Activated T-cell treated with anti-CD3 and anti-CD28 coated beads, Interleukin-2, amount 50 U/mL, for 4 hours (primary cell): ENCODE measurements around the gene YBEY. TPM values are rescaled to one million over a fixed set of nuclear protein-coding genes. Genes with fewer than 3 reads are reported as not detected.

Experiments used
- ATAC-seq, 2 donors: fragments of 200-7000 bp; cut with Tn5 transposase; one replicate each; pipeline ENCODE4 v1.10.0; 2021
- DNase-seq: peaks from one replicate; pipeline ENCODE4 v3.0.0-alpha.2; 2020
- H3K27me3 Mint-ChIP-seq: one replicate; pipeline ENCODE4 v1.8.0; 2021; ENCODE audit warnings: low read depth, mixed read lengths
- H3K36me3 Mint-ChIP-seq: one replicate; pipeline ENCODE4 v1.8.0; 2022; ENCODE audit warnings: mixed read lengths; ENCODE audit not compliant: insufficient read depth
- H3K4me1 Mint-ChIP-seq: one replicate; pipeline ENCODE4 v1.8.0; 2021; ENCODE audit warnings: low read depth, mixed read lengths
- H3K4me3 Mint-ChIP-seq: one replicate; pipeline ENCODE4 v1.8.0; 2021; ENCODE audit warnings: mild to moderate bottlenecking, moderate library complexity, mixed read lengths
- H3K9me3 Mint-ChIP-seq: one replicate; pipeline ENCODE4 v1.8.0; 2021; ENCODE audit warnings: mixed read lengths
- total RNA-seq, 3 donors: library from RNA; stranded (reverse); gene quantifications; one replicate each; pipeline ENCODE4 v1.2.1, GENCODE V29; 2021

The YBEY gene
- total RNA-seq, 3 donors from 2014 or later: 20.5 to 21.8 (median 20.9) TPM

DNA sequence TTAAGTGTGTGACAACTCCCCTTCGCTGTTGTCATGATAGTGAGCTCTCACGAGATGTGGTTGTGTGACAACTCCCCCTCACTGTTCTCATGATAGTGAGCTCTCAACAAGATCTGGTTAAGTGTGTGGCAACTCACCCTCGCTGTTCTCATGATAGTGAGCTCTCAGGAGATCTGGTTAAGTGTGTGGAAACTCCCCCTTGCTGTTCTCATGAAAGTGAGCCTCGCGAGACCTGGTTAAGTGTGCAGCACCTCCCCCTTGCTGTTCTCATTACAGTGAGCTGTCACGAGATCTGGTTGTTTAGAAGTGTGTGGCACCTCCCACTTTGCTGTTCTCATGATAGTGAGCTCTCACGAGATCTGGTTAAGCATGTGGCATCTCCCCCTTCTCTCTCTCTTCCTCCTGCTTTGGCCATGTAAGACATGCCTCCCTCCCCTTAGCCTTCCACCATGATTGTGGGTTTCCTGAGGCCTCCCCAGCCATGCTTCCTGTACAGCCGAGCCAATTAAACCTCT, 32.5 kb upstream of the YBEY start:
- no peak for DNase-seq
- peak; percentile 92 to 97 for ATAC-seq
- H3K4me1 Mint-ChIP-seq: peaks cover 38% of the 10 kb centered on the region
- H3K9me3 Mint-ChIP-seq: no peaks in the 10 kb centered on the region
- peaks cover 55% of the 10 kb centered on the region for H3K36me3 Mint-ChIP-seq
- no peak overlapping the region for H3K4me3 Mint-ChIP-seq
- H3K27me3 Mint-ChIP-seq: no peaks in the 10 kb centered on the region

DNA sequence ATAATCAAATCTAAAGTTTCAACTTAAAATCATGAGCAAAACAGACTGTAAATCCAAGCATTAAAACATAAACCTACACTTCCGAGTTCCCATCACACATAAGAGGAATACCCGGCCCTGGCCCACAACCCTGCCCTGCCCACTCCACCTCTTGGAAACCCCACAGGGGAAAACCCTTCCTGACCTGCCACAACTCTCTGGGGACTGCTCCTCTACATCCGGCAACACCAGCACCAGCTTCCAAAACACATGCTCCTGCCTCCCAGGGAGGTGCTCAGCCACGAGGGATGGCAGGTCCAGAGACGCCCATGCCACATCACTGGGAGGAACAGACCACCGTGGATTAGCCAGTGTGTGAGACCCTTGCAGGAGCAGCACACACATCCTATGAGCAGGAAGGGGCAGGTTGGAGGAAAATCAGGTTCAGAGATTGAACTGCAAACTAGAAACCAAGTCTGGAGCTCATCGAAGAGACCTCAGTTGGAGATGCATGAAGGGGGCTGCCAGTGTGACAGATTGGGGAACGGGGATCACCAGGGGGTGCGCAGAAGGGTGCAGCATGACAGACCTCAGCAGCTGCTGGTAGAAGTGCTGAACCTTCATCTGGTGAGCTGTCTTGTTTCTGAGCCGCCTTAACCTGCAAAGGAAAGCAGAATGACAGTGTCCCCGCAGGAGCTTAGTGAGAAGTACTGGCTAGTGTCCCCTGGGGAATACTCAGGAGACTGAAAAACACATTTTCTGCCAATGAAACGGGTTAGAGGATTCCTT, 31.8 kb upstream of the YBEY start:
- Mint-ChIP-seq H3K4me1 (peaks cover 38% of the 10 kb centered on the region), H3K4me3 (no peak overlapping the region), H3K36me3 (peaks cover 57% of the 10 kb centered on the region), H3K27me3 (no peaks in the 10 kb centered on the region), H3K9me3 (no peaks in the 10 kb centered on the region)
- ATAC-seq: no peak
- DNase-seq: no peak

DNA sequence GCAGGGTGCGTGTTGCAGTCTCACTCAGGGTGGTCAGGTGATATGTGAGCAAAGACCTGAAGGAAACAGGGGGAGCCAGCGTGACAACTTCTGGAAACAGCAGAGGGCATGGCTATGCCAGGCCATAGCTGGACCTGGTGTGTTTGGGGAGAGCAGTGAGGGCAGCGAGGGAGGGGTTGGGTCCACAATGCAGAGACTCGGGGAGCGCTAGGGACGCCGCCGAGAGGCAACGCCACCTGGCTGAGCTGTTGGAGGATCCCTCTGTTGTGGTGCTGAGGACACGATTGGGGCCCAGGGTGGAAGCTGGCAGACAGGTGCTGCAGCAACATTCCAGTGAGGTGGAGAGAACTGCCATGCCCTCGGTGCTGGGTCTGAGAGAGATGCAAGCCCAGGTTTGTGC, 31.0 kb upstream of the YBEY start:
- Mint-ChIP-seq H3K36me3 (peaks cover 51% of the 10 kb centered on the region), H3K9me3 (no peaks in the 10 kb centered on the region), H3K27me3 (no peaks in the 10 kb centered on the region), H3K4me3 (no peak overlapping the region), H3K4me1 (peaks cover 33% of the 10 kb centered on the region)
- no peak for DNase-seq
- no peak for ATAC-seq

DNA sequence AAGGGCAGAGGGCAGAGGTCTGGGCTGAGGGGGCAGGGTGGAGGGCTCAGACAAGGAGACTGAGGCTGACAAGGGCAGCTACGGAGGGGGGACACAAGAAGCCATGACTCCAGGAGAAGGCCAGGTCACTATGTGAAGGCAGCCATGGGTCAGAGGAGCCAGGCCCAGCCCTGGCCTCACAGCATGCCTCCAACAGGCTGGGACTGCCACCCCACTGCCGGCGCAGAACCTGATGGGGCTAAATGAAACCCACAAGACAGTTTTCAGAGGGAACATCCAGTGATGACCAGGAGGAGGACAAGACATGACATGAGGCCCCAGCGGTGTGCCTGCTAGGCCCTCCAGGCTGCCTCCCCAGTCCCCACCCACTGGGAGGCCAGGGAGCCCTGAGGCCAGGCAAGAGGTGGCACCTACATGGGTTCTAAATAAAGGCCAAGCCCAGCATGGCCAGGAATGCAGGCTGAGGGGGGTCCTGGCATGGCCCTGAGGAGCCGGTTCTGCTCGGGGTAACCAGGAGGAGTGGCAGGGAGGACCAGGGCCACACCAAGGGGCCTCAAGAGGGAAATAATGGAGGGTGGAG, 30.3 kb upstream of the YBEY start:
- Mint-ChIP-seq H3K9me3 (no peaks in the 10 kb centered on the region), H3K4me1 (peaks cover 26% of the 10 kb centered on the region), H3K36me3 (peaks cover 47% of the 10 kb centered on the region), H3K27me3 (no peaks in the 10 kb centered on the region), H3K4me3 (no peak overlapping the region)
- ATAC-seq (no peak), DNase-seq (no peak)

DNA sequence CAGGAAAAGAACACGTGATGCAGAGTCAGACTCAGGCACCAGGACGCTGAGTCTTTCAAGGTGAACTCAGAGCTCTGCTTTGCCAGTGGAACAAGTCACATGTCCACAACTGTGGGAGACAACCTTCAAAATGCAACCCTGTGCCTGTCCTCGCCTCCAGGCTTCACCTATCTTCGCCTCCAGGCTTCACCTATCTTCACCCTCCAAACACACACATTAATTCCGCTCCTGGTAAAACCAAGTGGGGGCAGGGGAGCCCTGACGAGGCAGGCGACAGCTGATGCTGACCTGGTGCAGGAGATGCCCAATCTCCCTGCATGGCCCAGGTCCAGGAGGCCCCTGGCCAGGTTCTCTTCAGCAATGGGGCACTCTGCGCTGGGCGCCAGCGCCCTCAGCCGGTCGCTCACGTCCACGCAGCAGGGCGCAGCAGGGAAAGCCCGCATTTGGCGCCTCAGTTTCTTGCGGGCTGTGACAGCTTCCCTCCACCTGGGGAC, 29.6 kb upstream of the YBEY start:
- Mint-ChIP-seq H3K36me3 (peaks cover 51% of the 10 kb centered on the region), H3K4me1 (peaks cover 21% of the 10 kb centered on the region), H3K4me3 (no peak overlapping the region), H3K27me3 (no peaks in the 10 kb centered on the region), H3K9me3 (no peaks in the 10 kb centered on the region)
- DNase-seq (no peak), ATAC-seq (no peak)

DNA sequence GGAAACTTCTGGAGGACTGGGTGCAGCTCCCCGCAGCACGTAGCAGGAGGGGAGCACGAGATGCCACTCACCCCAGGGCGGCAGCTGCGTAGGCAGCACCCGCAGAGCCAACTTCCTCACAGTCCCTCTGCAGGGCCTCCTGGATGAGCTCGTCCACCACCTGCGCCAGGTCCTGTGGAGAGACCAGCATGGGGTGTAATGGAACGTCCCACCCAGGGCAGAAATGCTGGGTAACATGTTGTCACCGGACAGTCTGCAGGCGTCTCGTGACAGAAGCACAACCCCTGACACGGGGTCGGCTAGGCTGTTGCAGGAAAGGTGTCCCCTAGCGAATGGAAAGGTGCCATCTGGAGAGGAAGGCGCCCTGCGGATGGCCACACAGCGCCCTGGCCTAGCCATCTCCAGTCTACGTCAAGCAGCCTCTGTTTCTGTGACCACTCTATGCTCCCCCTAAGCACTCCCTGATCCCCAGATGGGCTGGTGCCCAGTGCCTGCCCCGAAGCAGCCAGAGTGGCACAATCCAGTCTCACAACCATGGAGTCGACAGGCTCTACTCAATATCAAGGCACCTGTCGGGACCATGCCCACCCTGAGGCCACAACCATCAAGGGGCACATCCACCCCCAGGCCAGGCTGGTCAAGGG, 22.0 kb upstream of the YBEY start:
- Mint-ChIP-seq H3K9me3 (no peaks in the 10 kb centered on the region), H3K36me3 (peaks cover 25% of the 10 kb centered on the region), H3K4me1 (no peaks in the 10 kb centered on the region), H3K4me3 (no peak overlapping the region), H3K27me3 (no peaks in the 10 kb centered on the region)
- DNase-seq (no peak), ATAC-seq (no peak)

DNA sequence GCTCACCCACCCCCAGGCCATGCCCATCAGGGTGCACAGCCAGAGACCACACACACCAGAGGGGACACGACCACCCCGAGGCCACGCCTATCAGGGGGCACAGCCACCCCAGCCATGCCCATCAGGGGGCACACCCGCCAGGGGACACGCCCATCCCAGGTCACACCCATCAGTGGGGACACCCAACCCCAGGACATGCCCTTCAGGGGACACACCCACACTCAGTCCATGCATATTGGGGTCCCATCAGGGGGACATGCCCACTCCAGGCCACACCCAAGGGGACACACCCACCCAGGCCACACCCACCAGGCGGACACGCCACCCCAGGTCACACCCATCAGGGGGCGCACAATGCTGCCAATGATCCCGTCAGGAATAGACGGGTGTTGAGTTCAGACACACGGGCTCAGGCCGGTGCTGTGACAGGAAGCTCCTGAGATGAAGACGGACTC, 21.4 kb upstream of the YBEY start:
- Mint-ChIP-seq H3K36me3 (peaks cover 25% of the 10 kb centered on the region), H3K4me1 (no peaks in the 10 kb centered on the region), H3K4me3 (no peak overlapping the region), H3K9me3 (no peaks in the 10 kb centered on the region), H3K27me3 (no peaks in the 10 kb centered on the region)
- ATAC-seq (no peak), DNase-seq (no peak)

DNA sequence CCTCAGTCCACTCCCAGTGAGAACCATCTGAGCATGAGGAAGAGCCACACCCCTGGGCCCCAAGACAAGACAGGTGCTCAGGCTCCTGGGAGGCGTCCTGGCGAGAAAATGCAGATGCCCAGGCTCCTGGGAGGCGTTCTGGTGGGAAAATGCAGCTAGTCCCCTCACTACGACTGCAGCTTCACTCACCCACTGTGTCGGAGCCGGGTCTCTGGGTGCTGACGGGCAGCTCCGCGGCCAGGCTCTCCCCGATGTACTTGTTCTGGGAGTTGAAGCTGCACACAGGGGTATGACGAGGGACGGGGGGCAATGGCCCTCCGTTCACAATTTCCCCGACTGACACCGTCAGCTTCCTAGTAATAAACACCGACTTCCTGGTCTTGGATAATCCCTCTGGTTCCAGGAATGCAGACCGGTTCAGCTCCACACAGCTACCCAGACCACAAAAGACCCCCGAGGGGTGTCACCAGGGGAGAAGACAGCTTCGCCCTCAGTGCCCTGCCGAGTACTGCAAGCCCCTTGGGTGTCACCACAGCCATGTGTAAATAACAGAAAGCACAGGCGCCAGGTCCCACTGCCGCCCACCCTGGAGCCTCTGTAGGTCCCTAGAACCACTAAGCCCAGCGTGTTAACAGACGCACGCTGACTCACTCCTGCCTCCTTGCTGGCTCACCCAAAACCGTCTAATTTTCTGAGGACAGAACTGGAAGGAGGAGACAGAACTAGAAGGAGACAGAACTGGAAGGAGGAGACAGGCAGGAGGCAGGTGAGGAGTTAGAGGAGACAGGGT, 20.2 kb upstream of the YBEY start:
- H3K4me3 Mint-ChIP-seq: no peak overlapping the region
- H3K36me3 Mint-ChIP-seq: peaks cover 26% of the 10 kb centered on the region
- ATAC-seq: no peak
- H3K27me3 Mint-ChIP-seq: no peaks in the 10 kb centered on the region
- H3K4me1 Mint-ChIP-seq: no peaks in the 10 kb centered on the region
- H3K9me3 Mint-ChIP-seq: no peaks in the 10 kb centered on the region
- no peak for DNase-seq

DNA sequence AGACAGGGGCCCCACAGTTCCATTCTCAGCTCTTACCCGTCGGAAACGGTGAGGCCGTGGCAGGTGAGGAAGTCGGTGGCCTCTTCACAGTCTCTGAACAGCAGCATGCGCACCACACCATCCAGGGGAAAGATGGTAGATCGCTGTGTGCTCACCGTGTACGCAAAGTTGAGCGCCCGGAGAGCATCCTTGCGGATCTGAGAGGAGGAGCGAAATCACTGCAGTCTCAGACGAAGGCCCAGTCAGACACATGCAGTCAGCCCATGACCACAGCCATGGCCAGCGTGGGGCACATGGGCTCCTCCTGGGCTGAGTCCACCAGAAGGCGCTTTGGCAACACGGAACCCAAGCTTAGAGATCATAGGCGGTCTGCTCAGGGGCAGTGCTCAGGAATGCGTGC, 19.2 kb upstream of the YBEY start:
- no peak for ATAC-seq

DNA sequence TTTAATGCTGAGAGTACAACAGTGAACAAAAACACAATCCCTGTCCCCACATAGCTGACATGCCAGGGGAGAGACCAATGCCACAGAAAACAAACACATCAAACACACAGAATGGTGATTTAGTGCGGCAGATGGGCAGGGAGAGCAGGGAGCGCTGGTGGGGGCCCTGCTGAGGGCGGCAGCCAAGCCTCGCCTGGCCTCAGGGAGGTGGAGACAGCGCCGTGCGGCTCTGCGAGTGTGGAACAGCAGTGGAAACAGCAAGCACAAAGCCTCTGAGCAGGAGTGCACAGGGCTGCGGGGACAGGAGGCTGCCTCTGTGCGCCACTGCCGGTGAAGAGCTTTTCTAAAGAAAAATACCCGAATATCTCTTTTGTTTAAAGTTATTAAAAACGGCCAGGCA, 17.8 kb upstream of the YBEY start:
- Mint-ChIP-seq H3K36me3 (peaks cover 30% of the 10 kb centered on the region), H3K27me3 (no peaks in the 10 kb centered on the region), H3K4me1 (peaks cover under 1% of the 10 kb centered on the region), H3K4me3 (no peak overlapping the region), H3K9me3 (no peaks in the 10 kb centered on the region)
- no peak for DNase-seq
- no peak for ATAC-seq

More for the DNA sequence above, 19.2 kb upstream of the YBEY start:
- no peak for DNase-seq
- Mint-ChIP-seq H3K4me3 (no peak overlapping the region), H3K27me3 (no peaks in the 10 kb centered on the region), H3K9me3 (no peaks in the 10 kb centered on the region), H3K4me1 (no peaks in the 10 kb centered on the region), H3K36me3 (peaks cover 22% of the 10 kb centered on the region)

DNA sequence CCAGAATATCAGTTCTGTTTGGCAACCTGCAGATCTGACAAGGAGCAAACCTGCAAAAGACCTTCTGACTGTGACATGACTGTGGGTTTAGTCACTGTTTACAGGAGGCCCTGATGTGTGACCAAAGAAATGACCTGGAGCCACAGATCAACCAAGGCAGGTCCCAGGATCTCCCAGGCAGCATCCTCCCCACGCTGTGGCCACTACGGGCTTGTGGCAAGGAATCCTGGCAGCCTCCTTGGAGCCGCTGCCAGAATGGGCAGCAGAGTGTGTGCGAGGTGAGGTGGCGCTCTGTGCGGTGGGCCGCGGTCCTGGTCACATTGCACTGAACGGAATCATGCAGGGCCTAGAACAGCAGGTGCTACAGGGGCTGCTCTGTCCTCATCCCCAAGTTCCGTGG, 16.7 kb upstream of the YBEY start:
- Mint-ChIP-seq H3K4me1 (peaks cover 2% of the 10 kb centered on the region), H3K4me3 (no peak overlapping the region), H3K27me3 (no peaks in the 10 kb centered on the region), H3K9me3 (no peaks in the 10 kb centered on the region), H3K36me3 (peaks cover 34% of the 10 kb centered on the region)
- DNase-seq (no peak), ATAC-seq (no peak)

DNA sequence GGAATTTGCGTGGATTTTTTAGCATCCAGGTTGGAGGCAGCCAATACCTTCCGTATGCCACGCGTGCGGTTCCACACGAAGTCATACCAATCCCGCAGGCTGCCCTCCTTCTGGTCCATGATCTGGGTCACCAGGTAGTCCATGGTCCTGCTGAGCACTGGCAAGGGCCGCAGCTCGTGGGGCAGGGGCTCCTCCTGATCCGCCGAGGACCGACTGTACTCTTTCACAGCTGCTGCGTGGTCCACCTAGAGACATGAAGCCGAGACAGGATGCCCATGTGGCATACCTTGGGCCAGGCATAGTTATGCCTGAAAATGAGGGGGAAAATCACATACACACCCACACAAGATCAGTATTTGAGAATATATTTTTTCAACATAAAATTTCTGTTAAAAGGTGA, 12.8 kb upstream of the YBEY start:
- H3K36me3 Mint-ChIP-seq: peaks cover 36% of the 10 kb centered on the region
- ATAC-seq: no peak
- H3K9me3 Mint-ChIP-seq: no peaks in the 10 kb centered on the region
- DNase-seq: no peak
- H3K27me3 Mint-ChIP-seq: no peaks in the 10 kb centered on the region
- peaks cover 8% of the 10 kb centered on the region for H3K4me1 Mint-ChIP-seq
- H3K4me3 Mint-ChIP-seq: no peak overlapping the region

DNA sequence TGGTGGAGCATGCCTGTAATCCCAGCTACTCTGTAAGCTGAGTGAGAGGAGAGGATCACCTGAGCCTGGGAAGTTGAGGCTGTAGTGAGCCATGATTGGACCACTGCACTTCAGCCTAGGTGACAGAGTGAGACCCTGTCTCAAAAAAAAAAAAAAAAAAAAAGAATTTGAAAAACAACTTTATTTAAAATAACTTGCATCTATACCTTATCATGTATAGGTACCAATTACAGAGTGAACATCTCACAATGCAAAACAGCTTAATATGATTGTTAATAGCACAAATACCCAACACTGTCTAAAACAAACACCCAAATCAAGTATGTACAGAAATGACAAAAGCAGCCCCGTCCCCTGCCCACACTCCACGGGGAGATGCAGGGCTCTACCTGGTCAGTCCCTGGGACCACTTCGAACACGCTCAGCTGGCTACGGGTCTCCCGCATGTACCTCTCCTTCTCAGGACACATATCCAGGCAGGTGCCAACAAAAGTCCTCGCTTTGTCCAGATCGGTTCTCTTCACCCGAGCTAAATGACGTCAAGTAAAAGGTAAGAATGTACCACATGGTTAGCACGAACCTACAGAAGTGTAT, 11.2 kb upstream of the YBEY start:
- Mint-ChIP-seq H3K36me3 (peaks cover 44% of the 10 kb centered on the region), H3K27me3 (no peaks in the 10 kb centered on the region), H3K4me3 (no peak overlapping the region), H3K9me3 (no peaks in the 10 kb centered on the region), H3K4me1 (peaks cover 8% of the 10 kb centered on the region)
- DNase-seq: no peak
- no peak for ATAC-seq
